Adrenal gland (tissue), 12 donors: ENCODE measurements around the gene SCUBE1. TPM values are rescaled to one million over a fixed set of nuclear protein-coding genes. Genes with fewer than 3 reads are reported as not detected.

Experiments
- DNase-seq, 7 donors: peaks; one replicate each; pipeline ENCODE4 v3.0.0-alpha.2; 2019 to 2020
- H3K27ac ChIP-seq, 5 donors: fragments of 200-600 bp; sonication (generic) in 4 of 5; 1 replicate in 3 of 5; 2 replicates in 2 of 5; pipeline versions ENCODE4 v1.5.1 to v1.8.0; 2016 to 2020; ENCODE audit warnings: mild to moderate bottlenecking in 1 of 5
- H3K27me3 ChIP-seq: fragments of 200-600 bp; 2 replicates; pipeline ENCODE4 v1.8.0; 2021
- H3K36me3 ChIP-seq, 2 donors: fragments of 200-600 bp; replicated peaks in 1 of 2; 1 replicate in 1 of 2; 2 replicates in 1 of 2; pipeline versions ENCODE4 v1.5.1 to v1.8.0; 2018 to 2022
- H3K4me1 ChIP-seq, 2 donors: fragments of 200-600 bp; replicated peaks in 1 of 2; 1 replicate in 1 of 2; 2 replicates in 1 of 2; pipeline versions ENCODE4 v1.5.1 to v1.8.0; 2018 to 2021
- H3K4me3 ChIP-seq, 4 donors: fragments of 200-600 bp; sonication (generic) in 3 of 4; one replicate each; pipeline ENCODE4 v1.5.1; 2016 to 2018
- H3K9me3 ChIP-seq, 3 donors: fragments of 200-600 bp; sonication (generic) in 1 of 3; replicated peaks in 1 of 3; 1 replicate in 2 of 3; 2 replicates in 1 of 3; pipeline versions ENCODE4 v1.5.1 to v1.8.0; 2016 to 2021
- CTCF ChIP-seq, 6 experiments: fragments of 450-650 bp in 4 of 6; fragments of 200-600 bp in 2 of 6; sonication (generic) in 1 of 6; IDR thresholded peaks; 1 replicate in 5 of 6; 2 replicates in 1 of 6; pipeline versions ENCODE4 v1.5.1 to v1.8.0; 2016 to 2021; ENCODE audit warnings: antibody characterized with exemption in 6 of 6, mild to moderate bottlenecking in 2 of 6, moderate library complexity in 1 of 6
- POLR2A ChIP-seq, 2 donors: fragments of 450-650 bp; IDR thresholded peaks; one replicate each; pipeline ENCODE4 v1.6.1; 2017; ENCODE audit warnings: antibody characterized with exemption in 2 of 2, mild to moderate bottlenecking in 2 of 2, moderate library complexity in 1 of 2
- WGBS, 4 donors: extraction: QIAGEN DNeasy Blood & Tissue Kit in 2 of 4; methylation state at CpG; one replicate each; pipeline versions ENCODE4 v1.1.5 to v1.1.7; 2013 to 2017; 5-methylcytosine and 5-hydroxymethylcytosine counted together
- intact Hi-C, 2 donors: fragments of 100-400 bp; cut with DNase I; formaldehyde crosslinking; loops; one replicate each; pipeline versions ENCODE4 v1.14.1 to v1.15.0; 2022 to 2023
- polyA plus RNA-seq, 3 donors: library from polyadenylated mRNA; stranded (reverse); fragments of 200-250 nt in 2 of 3; fragments of 350-450 nt in 1 of 3; fragmentation: Illumina TruSeq in 1 of 3; extraction: RNeasy Lipid Tissue Mini Kit (QIAGEN cat#74804) in 1 of 3; gene quantifications; one replicate each; pipeline ENCODE4 v1.2.3, GENCODE V29; 2013 to 2014
- total RNA-seq, 9 donors: library from RNA; depleted of rRNA in 4 of 9; stranded (reverse); fragments of >200 nt in 4 of 9; fragments of 120-200 nt in 1 of 9; fragmentation: NEBNext Ultra II Directional in 1 of 9; extraction: Animal tissue kit (Norgen Biotek cat#: 25700) in 1 of 9; gene quantifications; one replicate each; pipeline versions ENCODE4 v1.1.0 to v1.2.4, GENCODE V29; 2013 to 2023
- donor health status: healthy with polysubstance abuse.
- donor health status: Bipolar disorder and iron deficiency.
- donor health status: DM: yes; HTN: yes; CAD: no.
- donor health status: DM: no; HTN: no; CAD: no.
- donor health status: DM: no; HTN: no; CAD: no.
- donor health status: DM: yes; HTN: yes; CAD: no.

The SCUBE1 gene
- total and polyA plus RNA-seq, 12 donors = 1.4 to 34.0 (median 8.8) TPM

- no peaks in the 10 kb centered on the region for H3K9me3 ChIP-seq
- H3K36me3 ChIP-seq = no peaks in the 10 kb centered on the region
- no peak for DNase-seq
- TF ChIP-seq CTCF (IDR thresholded peaks at IDR 0.05) = no peak
- WGBS, 4 donors = 76 to 84% (median 79%) methylated on average over 3 to 15 of the region's 15 CpGs
- no peak overlapping the region for H3K4me3 ChIP-seq
- peaks cover 12 to 16% of the 10 kb centered on the region in 2 donors for H3K4me1 ChIP-seq
- no peak overlapping the region for H3K27ac ChIP-seq
- intact Hi-C loops = loop anchor here (2.0 to 5.0 kb wide), 3 partner anchors 41 to 156 kb away; no protein-coding TSS in a partner anchor
- no peaks in the 10 kb centered on the region for H3K27me3 ChIP-seq
Measured at GRCh38 chr22:43231724-43232034, 111.5 kb downstream of the SCUBE1 start.

GRCh38 chr22:43230971-43231723, 112.0 kb downstream of the SCUBE1 start:
- H3K36me3 ChIP-seq = no peaks in the 10 kb centered on the region
- peaks cover 9 to 11% of the 10 kb centered on the region in 2 donors for H3K4me1 ChIP-seq
- no peak overlapping the region for H3K4me3 ChIP-seq
- TF ChIP-seq CTCF (IDR thresholded peaks at IDR 0.05) = peak; percentile 90 to 94 (median 91)
- TF ChIP-seq POLR2A (IDR thresholded peaks at IDR 0.05) = no peak
- no peak overlapping the region for H3K27ac ChIP-seq
- no peaks in the 10 kb centered on the region for H3K9me3 ChIP-seq
- no peaks in the 10 kb centered on the region for H3K27me3 ChIP-seq
- peak; percentile 52 to 82 (median 67) for DNase-seq
- intact Hi-C loops = loop anchor here (5.0 kb wide), 2 partner anchors 41 to 156 kb away; no protein-coding TSS in a partner anchor
- whole genome bisulfite sequencing, 4 donors = 13 to 25% (median 22%) methylated on average over 6 to 23 of the region's 23 CpGs

- Histone ChIP-seq H3K4me1 (peaks cover 3 to 5% of the 10 kb centered on the region in 2 donors), H3K36me3 (no peaks in the 10 kb centered on the region), H3K27ac (no peak overlapping the region), H3K4me3 (no peak overlapping the region), H3K9me3 (no peaks in the 10 kb centered on the region), H3K27me3 (no peaks in the 10 kb centered on the region)
- no peak for DNase-seq
- 68 to 79% (median 71%) methylated on average over 7 to 9 of the region's 9 CpGs for WGBS, 4 donors
- TF ChIP-seq CTCF (IDR thresholded peaks at IDR 0.05) (no peak), POLR2A (IDR thresholded peaks at IDR 0.05) (no peak)
- intact Hi-C loops = loop anchor here (5.0 kb wide), 2 partner anchors 42 to 157 kb away; no protein-coding TSS in a partner anchor
Measured at GRCh38 chr22:43230571-43230970, 112.6 kb downstream of the SCUBE1 start.

- intact Hi-C loops = loop anchor here in 1 of 2 donors (2.0 kb wide), 1 partner anchor 118 kb away; no protein-coding TSS in a partner anchor
- Histone ChIP-seq H3K4me3 (no peak overlapping the region), H3K27ac (no peak overlapping the region), H3K36me3 (no peaks in the 10 kb centered on the region), H3K9me3 (no peaks in the 10 kb centered on the region), H3K27me3 (no peaks in the 10 kb centered on the region), H3K4me1 (no peaks in the 10 kb centered on the region)
- 84 to 93% (median 90%) methylated on average over 11 to 19 of the region's 19 CpGs for WGBS, 4 donors
- no peak for DNase-seq
- TF ChIP-seq POLR2A (IDR thresholded peaks at IDR 0.05) (no peak), CTCF (IDR thresholded peaks at IDR 0.05) (no peak)
Measured at GRCh38 chr22:43228863-43229262, 114.3 kb downstream of the SCUBE1 start.
